Transverse colon (tissue), 4 donors: ENCODE results near the gene TSHB. TPM values are rescaled to one million over a fixed set of nuclear protein-coding genes. Genes with fewer than 3 reads are reported as not detected.

Experiments used
- DNase-seq: peaks from one replicate; pipeline ENCODE4 v3.0.0-alpha.2; 2019
- H3K27ac ChIP-seq, 4 donors: fragments of 200-600 bp; sonication (generic); 2 replicates each; pipeline ENCODE4 v1.5.1; 2016 to 2018; ENCODE audit warnings: inconsistent platforms in 4 of 4
- H3K27me3 ChIP-seq: fragments of 200-600 bp; sonication (generic); 2 replicates; pipeline ENCODE4 v1.5.1; 2017; ENCODE audit warnings: inconsistent platforms
- H3K36me3 ChIP-seq, 4 donors: fragments of 200-600 bp; sonication (generic); 2 replicates each; pipeline ENCODE4 v1.5.1; 2017 to 2019; ENCODE audit warnings: inconsistent platforms in 4 of 4
- H3K4me1 ChIP-seq, 4 donors: fragments of 200-600 bp; sonication (generic); 2 replicates each; pipeline ENCODE4 v1.5.1; 2017 to 2020; ENCODE audit warnings: inconsistent platforms in 4 of 4
- H3K4me3 ChIP-seq, 4 donors: fragments of 200-600 bp; sonication (generic); 1 replicate in 1 of 4; 2 replicates in 3 of 4; pipeline versions ENCODE4 v1.5.1 to v1.6.1; 2017 to 2019; ENCODE audit warnings: inconsistent platforms in 4 of 4
- H3K9me3 ChIP-seq, 2 donors: fragments of 200-600 bp; sonication (generic); 2 replicates each; pipeline ENCODE4 v1.5.1; 2017 to 2019; ENCODE audit warnings: inconsistent platforms in 2 of 2
- CTCF ChIP-seq, 5 experiments: fragments of 200-600 bp in 3 of 5; fragments of 450-650 bp in 2 of 5; sonication (generic) in 3 of 5; IDR thresholded peaks; 1 replicate in 2 of 5; 2 replicates in 3 of 5; pipeline ENCODE4 v1.5.1; 2016 to 2017; ENCODE audit warnings: antibody characterized with exemption in 5 of 5, inconsistent platforms in 3 of 5, mild to moderate bottlenecking in 2 of 5, moderate library complexity in 1 of 5
- EP300 ChIP-seq: sonication (generic); formaldehyde crosslinking; IDR thresholded peaks from one replicate; pipeline ENCODE4 v1.6.1; 2017; ENCODE audit warnings: antibody characterized with exemption, low read depth
- POLR2A ChIP-seq: fragments of 450-650 bp; IDR thresholded peaks from one replicate; pipeline ENCODE4 v1.6.1; 2016; ENCODE audit warnings: antibody characterized with exemption, mild to moderate bottlenecking, moderate library complexity
- POLR2AphosphoS5 ChIP-seq, 3 donors: sonication (generic); formaldehyde crosslinking; IDR thresholded peaks; one replicate each; pipeline ENCODE4 v1.6.1; 2016; ENCODE audit warnings: antibody characterized with exemption in 3 of 3
- WGBS, 2 donors: methylation state at CpG; one replicate each; pipeline ENCODE4 v1.1.5; 2018; ENCODE audit warnings: low coverage in 1 of 2; 5-methylcytosine and 5-hydroxymethylcytosine counted together
- in situ Hi-C, 4 donors: fragments of 200-750 bp; cut with MboI; loops; one replicate each; pipeline versions ENCODE4 v1.15.0 to v1.15.1; 2017; ENCODE audit warnings: low sequenced_read_pairs in 3 of 4, low pct_ligation_motif_present in 1 of 4, low pct_unique_long_range_greater_than_20kb in 1 of 4
- intact Hi-C: fragments of 100-400 bp; cut with DNase I; formaldehyde crosslinking; loops from one replicate; pipeline ENCODE4 v1.15.1; 2023; ENCODE audit warnings: low total_unique reads
- total RNA-seq, 4 donors: library from RNA; depleted of rRNA; stranded (reverse); fragments of >200 nt; gene quantifications; one replicate each; pipeline ENCODE4 v1.1.0, GENCODE V29; 2016

Gene TSHB
- total RNA-seq, 4 donors from 2014 or later: not detected

- H3K27me3 ChIP-seq: no peaks in the 10 kb centered on the region
- no peaks in the 10 kb centered on the region for H3K36me3 ChIP-seq
- no peak for TF ChIP-seq POLR2AphosphoS5 (IDR thresholded peaks at IDR 0.05)
- no peak for TF ChIP-seq CTCF (IDR thresholded peaks at IDR 0.05)
- no peak for TF ChIP-seq EP300
- no peak for TF ChIP-seq POLR2A
- DNase-seq: no peak
- H3K9me3 ChIP-seq: no peaks in the 10 kb centered on the region
- peaks cover 9 to 35% (median 20%) of the 10 kb centered on the region in 4 donors for H3K4me1 ChIP-seq
- WGBS, 2 donors: 67 to 88% methylated on average over 6 to 8 of the region's 8 CpGs
- no peak overlapping the region for H3K4me3 ChIP-seq
- peak overlapping the region; percentile 66 to 82 (median 74) for H3K27ac ChIP-seq
- intact Hi-C loops (no loop called here), in situ Hi-C loops (no loop called here)
These were observed 37.7 kb downstream of the TSHB start for GRCh38 chr1:115067161-115067859.

- Histone ChIP-seq H3K4me1 (peaks cover 4 to 43% (median 21%) of the 10 kb centered on the region in 4 donors), H3K36me3 (no peaks in the 10 kb centered on the region), H3K4me3 (no peak overlapping the region), H3K27me3 (no peaks in the 10 kb centered on the region), H3K9me3 (no peaks in the 10 kb centered on the region), H3K27ac (peak overlapping the region; percentile 66 to 82 (median 74))
- peak; percentile 50 for DNase-seq
- TF ChIP-seq POLR2AphosphoS5 (IDR thresholded peaks at IDR 0.05) (no peak), CTCF (IDR thresholded peaks at IDR 0.05) (no peak), POLR2A (no peak)
- in situ Hi-C loops (no loop called here), intact Hi-C loops (no loop called here)
- 45% methylated on average over 12 of the region's 12 CpGs; no CpG with 5 or more reads in 1 of the 2 donors for WGBS, 2 donors
These were observed 39.4 kb downstream of the TSHB start for GRCh38 chr1:115068826-115069585.

- H3K9me3 ChIP-seq: no peaks in the 10 kb centered on the region
- H3K36me3 ChIP-seq: no peaks in the 10 kb centered on the region
- no peaks in the 10 kb centered on the region for H3K27me3 ChIP-seq
- TF ChIP-seq POLR2AphosphoS5 (IDR thresholded peaks at IDR 0.05): no peak
- TF ChIP-seq POLR2A: no peak
- no peak for TF ChIP-seq EP300
- no peak for TF ChIP-seq CTCF (IDR thresholded peaks at IDR 0.05)
- in situ Hi-C loops: no loop called here
- DNase-seq: no peak
- 70 to 75% methylated on average over 6 to 7 of the region's 7 CpGs for WGBS, 2 donors
- H3K4me3 ChIP-seq: no peak overlapping the region
- peak overlapping the region; percentile 66 to 82 (median 74) for H3K27ac ChIP-seq
- H3K4me1 ChIP-seq: peaks cover 4 to 51% (median 22%) of the 10 kb centered on the region in 4 donors
- intact Hi-C loops: no loop called here
These were observed 40.2 kb downstream of the TSHB start for GRCh38 chr1:115069659-115070308.

- peak overlapping the region; percentile 51 to 80 (median 72) for H3K27ac ChIP-seq
- no peak for DNase-seq
- intact Hi-C loops (no loop called here), in situ Hi-C loops (no loop called here)
- no peaks in the 10 kb centered on the region for H3K27me3 ChIP-seq
- TF ChIP-seq POLR2A (no peak), POLR2AphosphoS5 (IDR thresholded peaks at IDR 0.05) (no peak), CTCF (IDR thresholded peaks at IDR 0.05) (no peak), EP300 (no peak)
- no peak overlapping the region for H3K4me3 ChIP-seq
- H3K36me3 ChIP-seq: no peaks in the 10 kb centered on the region
- H3K4me1 ChIP-seq: peaks cover 4 to 53% (median 22%) of the 10 kb centered on the region in 4 donors
- WGBS, 2 donors: 76 to 81% methylated on average over 5 to 6 of the region's 6 CpGs
- H3K9me3 ChIP-seq: no peaks in the 10 kb centered on the region
These were observed 41.5 kb downstream of the TSHB start for GRCh38 chr1:115071012-115071664.
